GM19240 (cell line): ENCODE results near the gene STOX2.
"Not testable (repeated sequence)": the region's sequence is repeated elsewhere in the genome, so short reads cannot be mapped to it uniquely, and the experiment has no call there.

Experiments
- DNase-seq: peaks from one replicate; pipeline ENCODE4 v3.0.0; 2011; ENCODE audit warnings: low spot score; ENCODE audit not compliant: insufficient read length

STOX2 gene

DNA sequence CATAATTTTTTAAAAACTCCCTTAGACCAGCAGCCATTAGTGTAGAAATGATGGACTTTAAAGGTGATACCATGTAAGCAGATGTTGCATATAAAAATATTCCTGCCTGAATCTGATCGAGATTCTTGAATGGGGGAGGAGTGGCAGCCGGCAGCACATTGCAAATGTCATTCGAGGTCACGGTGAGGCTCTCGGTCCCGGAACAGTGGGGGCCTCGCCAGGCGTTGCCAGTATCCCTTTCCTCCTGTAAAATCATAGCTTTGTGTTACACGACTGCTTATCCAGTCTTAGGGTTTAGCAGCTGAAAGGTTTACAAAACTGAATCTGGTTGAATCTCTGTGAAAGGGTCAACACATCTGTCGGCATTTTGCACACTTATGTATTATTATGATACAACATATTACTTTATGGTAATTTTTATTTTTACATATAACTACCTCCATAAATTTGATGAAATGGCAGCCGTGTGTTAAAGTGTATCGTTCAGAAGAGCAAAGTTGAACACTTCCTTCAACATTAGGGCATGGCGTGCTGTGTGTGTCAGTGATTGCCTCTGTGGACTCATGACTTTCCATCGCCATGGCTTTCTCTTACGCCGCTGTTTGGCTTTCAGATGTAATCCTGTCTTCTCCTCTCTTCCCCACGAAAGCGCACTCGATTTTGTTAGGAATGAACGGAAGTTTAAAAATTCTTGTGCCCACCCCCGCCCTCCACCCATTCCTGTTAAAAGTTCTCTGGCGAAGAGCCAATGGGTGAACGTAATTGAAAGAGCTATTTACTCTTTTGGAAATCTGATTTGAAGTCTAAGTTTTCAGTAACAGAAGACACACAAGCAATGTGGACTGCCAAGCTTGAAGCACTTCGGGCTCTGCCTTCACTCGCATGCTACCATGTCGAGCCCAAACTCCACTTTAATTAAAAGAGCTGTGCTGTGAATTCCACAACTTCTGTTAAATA lies 114.8 kb downstream of the STOX2 start:
- no peak for DNase-seq

DNA sequence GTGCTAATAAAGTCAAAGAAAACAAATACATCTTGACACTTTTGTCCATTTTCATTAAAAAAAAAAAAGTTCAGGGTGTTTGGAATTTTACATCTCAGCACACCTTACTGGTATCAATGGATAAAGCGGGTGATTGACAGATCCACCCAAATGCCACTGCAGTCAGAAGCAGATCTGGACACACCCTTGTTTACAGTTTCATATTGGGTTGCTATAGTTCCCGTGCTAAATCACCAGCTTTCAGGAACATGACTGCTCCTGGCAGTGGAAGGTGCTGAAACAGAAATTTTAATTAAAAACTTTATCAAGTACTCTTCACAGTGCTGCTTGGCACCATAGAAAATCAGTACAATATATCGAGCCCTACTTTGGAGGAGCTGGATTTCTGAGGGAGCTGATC lies 116.3 kb downstream of the STOX2 start:
- DNase-seq = no peak

DNA sequence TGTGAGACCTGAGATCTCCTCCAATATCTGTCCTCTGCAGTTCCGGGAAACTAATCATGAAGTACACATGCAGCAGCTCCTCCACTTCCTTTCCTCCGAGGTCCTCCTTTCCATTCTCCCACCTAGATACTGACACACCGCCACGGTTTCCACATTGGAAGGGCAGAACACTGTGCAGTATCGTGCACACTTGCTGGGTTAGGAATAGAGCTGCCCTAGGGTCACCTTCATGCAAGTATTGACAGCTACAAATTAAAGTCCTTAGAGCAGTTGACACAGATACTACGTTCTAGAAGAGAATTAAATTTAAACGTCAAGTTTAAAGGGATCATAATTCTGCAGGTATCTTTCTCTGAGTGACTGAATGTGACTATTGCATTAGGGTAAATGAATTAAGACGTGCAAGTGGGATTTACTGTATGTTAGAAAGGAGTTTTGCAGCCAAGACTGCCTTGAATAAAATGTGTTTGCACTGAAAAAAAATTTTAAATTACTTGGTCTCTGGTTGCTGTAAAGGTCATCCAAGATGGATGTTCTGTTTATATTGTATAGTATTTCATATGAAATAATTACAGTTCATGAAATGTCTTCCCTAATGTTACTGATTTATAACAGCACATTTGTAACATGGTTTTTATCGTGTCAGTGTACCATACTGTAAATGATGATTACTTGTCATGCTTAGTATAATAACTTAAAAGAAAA lies 117.7 kb downstream of the STOX2 start:
- DNase-seq = no peak

DNA sequence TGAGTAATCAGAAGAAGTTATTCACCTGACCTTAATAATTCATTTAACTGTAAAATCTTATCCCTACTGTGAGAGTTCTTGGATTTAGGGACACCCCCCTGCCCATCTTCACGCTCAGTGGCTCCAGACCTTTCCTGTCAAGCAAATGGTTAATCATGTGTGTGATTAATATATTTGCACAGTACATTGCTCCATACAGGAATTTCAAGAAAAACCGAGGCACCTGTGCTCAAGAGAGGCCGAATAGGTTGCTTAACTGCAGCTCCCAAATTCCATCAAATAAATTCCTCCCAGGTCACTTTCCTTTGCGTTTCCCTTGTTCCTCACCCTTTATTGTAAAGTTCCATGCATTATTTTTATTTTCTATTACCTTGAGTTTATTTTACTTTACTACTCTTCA lies 119.5 kb downstream of the STOX2 start:
- no peak for DNase-seq

DNA sequence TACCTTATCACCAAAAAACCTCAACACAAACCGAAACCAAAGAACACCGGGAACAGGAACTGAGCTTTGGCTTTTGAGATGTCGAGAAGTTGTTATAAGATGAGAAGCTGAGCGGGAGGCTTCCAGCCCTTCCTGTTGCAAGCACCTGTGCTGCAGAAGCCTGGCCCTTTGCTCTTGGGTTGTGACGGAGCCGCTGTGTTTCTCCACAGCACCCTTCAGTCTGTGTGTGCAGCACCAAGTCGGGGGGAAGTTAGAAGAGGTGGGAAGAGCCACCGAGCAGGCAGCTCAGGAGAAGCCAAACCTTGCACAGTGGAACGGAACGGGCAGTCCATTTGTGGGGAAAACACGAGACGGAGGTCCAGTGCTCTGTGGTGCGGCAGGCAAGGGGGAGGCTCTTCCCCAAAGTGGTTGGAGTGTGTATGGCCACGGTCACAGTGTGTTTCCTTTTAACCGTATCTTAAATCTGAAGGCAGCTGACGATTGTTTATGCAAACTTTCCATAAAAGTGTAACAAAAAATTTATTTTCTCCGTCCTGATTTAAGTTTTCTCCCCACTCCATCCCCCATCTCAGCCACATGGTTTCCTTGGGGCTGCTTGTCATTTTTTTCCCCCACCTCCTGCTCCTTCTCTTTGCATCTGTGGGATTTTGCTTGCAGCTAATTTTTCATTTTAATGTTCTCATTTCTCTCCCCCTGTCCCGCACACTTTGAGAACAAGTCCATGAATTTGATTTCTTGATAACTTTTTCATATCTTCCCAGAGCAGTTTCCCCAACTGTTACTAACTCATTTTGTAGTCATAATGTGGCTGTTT lies 123.7 kb downstream of the STOX2 start:
- DNase-seq = no peak

DNA sequence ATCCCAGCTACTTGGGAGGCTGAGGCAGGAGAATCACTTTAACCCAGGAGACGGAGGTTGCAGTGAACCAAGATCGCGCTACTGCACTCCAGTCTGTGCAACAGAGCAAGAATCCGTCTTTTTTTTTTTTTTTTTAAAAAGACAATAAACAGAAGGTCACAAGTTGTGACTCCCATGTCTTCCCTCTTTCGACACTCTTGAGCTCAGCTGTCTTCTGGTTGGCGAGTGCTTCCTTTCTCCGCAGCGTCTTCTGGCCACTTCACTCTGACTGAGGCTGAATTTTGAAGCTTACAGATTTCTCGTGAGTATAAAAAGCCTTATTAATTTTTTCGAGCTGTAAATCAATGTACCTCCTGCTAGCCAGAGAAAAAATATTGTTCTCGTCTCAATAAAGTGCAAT lies 124.9 kb downstream of the STOX2 start:
- no peak for DNase-seq

DNA sequence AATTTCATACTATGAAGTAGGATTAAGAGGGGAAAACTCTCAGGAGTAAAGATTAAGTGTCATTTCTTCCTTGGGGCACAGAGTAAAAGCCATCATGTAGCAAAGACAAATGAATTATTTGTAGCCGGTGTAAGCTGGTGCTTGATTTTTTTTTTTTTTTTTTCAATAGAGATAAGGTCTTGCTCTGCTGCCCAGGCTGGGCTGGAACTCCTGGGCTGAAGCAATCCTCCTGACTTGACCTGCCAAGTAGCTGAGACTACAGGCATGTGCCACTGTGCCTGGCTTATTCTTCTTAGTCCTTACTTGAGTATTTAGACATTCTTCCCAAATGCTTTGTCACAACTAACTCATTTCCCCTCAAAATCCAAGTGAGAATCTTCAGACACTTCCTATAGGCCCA lies 125.7 kb downstream of the STOX2 start:
- DNase-seq = no peak

DNA sequence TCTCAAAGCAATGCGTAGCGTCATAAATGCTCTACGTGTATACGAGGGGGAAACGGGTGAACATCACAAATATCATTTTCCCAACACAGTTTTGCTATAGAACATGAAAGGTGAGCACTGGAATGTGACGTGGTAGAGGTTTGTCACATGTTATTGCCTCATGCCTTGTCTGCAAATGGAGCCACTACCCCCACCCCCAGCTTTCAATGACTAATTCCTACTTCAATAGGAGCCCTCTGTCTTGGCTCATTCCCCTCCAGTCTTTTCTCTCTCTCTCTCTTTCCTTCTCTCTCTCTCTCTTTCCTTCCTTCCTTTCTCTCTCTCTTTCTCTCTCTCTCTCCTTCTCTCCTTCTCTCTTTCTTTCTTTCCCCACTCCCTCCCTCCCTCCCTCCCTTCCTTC lies 127.0 kb downstream of the STOX2 start:
- no peak for DNase-seq

DNA sequence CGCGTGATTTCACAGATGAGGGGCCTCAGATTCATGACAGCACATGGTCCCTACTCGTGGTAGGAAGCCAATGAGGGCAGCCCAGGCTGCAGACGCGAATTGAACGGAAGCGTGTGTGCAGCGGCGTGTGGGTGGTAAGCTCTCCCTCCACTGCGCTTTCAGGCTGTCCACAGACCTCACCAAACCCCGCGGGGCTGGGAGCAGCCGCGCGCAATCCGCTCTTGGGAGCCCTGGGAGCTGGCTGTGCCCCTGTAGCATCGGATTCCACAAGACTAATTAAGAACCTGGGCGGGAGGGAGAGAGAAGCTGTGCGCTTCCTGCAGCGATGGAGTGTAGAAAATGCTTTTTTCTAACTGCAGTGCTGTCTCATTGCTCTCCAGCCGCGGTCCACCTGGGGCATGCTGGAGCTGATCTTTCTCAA lies 134.9 kb downstream of the STOX2 start:
- DNase-seq = no peak

DNA sequence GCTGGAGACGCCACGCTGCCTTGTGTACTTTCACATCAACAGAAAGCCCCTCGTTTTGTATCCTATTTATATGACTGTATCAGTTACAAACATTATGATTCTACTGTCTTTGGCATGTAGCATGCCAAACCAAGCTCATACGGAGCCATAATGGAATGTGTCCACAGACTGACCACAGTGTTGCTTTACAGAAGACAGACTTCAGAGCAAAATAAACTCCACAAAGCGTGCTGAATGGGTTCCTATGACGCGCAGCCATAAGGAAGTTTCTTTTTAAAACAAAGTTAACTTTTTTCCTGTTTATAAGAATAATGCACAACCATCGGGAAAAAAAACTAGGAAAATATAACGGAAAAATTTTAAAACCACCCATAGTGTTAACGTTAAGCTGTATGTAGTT lies 136.0 kb downstream of the STOX2 start:
- DNase-seq = no peak

DNA sequence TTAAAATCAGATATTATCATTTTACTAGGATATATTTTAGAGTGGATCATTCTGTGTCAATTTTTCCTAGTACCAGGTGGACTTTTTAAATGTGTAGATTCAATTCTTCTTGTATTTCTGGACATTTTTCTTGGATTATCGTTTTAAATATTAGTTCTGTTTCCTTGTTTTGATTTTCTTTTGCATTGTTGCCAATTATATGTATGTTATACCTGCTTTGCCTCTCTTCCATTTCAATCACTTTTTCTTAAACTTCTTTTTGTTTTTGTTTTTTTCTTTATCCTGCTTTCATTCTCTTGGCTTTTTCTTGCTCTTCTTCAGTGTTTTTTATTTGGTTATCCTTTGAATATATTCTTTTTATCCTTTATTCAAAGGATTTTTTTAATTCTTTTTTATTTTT lies 141.0 kb downstream of the STOX2 start:
- no peak for DNase-seq

DNA sequence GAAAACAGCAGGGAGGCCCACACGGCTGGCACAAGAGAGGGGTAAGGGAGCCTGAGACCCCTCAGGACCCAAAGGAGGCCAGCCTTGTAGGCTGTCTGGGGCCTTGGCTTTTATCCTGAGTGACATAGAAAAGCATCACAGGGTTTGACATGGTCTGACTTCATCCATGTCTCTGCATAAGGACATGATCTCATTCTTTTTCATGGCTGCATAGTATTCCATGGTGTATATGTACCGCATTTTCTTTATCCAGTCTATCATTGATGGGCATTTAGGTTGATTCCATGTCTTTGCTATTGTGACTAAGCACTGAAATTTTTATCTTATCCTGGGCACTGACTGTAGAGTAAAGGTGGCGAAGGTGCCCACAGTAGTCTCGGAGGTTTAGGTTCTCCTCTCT lies 146.2 kb downstream of the STOX2 start:
- DNase-seq = not testable (repeated sequence)

DNA sequence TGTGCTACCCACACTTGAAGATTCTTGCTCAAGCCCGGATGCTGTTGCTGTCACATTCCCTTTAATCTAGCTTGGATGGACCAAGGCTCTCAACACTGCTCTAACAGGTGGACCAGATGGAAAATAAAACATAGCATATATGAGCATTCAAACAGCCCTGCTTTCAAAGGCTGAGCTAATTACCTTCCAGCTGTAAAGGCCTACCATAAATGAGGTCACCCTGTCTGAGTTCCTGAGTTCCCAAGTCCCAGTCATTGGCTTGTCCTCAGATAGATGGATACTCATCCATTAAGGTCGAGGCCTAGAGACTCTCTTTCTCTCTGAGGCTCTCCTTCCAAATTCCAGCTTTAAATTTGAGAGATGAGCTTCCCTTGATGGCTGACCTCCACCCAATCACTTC lies 147.5 kb downstream of the STOX2 start:
- no peak for DNase-seq

DNA sequence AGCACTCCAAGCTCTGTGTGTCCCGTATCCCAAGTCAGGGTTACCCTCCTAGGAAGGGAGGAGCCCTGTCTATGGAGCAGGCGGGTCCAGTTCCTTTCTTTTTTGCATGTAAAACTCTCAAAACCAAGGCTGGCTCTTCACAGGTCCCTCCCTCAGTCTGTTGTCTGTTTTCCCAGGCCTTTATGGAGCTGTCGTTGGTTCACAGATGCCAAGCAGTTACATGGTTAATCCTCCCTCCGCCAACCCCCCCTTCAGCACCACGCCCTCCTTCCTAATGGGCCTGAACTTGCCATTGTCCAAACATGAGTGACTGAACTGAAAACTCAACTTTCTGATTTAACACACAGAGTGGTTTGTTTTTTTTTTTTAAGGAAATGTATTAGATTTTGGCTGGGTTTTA lies 148.3 kb downstream of the STOX2 start:
- no peak for DNase-seq

DNA sequence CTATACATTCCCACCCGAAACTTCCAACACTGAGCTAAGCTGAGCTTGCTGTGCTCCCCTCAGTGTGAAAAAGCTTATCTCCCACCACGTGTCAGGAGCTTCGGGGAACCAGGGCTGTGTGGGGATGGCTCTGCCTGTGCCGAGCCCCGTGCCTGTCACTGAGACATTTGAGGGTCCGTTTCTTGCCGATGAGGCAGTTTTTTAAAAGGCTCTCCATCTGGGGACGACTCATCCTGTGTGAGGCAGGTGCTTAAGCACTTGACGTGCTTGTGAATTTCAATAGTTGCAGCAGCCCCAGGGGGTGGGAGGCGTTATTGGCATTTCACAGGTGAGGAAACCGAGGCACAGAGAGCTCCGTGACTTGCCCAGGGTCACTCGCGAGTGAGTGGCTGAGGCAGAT lies 151.8 kb downstream of the STOX2 start:
- DNase-seq = no peak

DNA sequence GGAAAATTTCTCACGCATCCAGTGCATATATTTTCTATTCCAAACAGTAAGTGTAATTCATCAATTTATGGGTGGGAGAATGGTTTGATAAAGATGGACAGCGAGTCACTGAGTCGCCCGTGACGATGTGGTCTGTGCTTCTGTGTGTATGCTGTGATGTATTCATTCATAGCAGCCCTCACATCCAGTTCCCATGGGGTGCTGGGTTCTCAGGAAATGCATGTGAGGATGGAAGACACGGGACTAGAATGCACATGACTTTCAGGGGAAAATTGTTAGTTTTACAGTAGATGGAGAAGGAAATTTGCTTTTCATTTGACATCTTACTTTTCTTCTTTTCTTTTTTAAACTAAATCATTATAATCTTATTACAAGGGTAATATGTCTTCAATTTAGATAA lies 152.9 kb downstream of the STOX2 start:
- no peak for DNase-seq

DNA sequence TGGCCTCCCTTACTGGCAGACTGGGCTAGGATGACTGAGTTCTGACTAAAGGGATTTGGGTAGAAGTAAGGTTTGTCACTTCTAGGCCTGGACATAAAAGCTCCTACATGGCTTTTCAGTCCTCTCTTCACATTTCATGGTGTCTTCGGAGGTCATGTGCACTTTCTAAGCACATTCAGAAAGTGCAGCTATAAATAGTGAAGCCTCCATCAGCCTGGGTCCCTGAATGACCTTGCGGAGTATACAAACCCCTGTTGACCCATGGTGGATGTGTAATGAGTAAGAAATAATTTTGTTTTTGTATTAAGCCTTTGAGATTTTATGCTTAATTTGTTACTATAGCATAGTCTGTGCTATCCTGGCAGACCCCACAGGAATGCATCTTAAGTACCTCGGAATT lies 154.0 kb downstream of the STOX2 start:
- DNase-seq = no peak

DNA sequence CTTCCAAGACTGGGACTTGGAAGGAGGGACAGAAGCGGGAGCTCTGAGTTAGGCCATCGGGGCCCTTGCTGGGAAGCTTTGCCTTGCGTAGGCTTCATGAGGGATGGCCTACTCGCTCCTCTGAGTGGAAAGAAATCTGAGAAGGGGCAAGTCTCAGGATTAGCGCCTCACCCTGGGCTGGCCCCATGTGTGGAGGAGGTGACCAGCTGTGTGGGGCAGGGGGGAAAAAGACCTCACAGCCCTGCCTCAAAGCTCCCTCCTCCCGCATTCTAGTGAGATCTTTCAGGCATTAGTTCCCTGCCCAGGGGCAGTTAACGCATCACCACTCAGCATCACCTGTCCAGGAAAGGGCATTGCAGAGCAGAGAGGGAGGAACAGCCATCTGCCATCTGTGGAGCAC lies 156.5 kb downstream of the STOX2 start:
- DNase-seq = no peak

DNA sequence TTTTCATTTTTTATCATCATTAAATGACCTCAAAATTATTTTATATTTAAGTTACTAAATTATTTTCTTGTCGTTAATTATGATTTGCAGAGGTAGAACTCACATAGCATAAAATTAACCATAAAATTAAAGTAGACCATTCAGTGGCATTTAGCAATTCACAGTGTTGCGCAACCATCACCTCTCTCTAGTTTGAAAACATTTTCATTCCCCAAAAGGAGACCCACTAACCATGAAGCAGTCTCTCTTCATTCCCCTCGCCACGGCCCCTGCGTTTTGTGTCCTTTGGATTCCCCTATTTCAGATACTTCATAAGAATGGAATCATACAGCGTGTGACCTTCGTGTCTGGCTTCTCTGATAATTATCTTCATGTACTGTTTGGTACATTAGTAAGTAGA lies 157.7 kb downstream of the STOX2 start:
- no peak for DNase-seq

DNA sequence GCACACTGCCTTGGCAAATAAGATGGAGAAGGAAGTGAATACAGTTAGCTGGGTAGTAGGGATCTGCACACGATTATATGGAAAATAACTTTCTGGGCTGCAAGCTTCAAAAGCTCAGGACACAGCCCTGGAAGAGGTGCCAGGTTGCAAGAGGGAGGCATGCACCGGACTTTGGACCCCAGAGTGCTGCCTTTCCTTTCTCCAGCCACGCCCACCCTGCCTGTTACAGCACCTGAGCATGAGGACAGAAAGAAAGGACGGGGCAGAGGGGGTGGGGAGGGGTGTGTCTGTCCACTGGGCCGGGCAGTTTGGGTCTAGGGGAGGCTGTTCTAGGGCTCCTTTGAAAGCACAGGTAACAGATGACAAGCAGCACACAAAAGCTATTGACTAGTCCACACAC lies 159.8 kb downstream of the STOX2 start:
- DNase-seq = no peak

DNA sequence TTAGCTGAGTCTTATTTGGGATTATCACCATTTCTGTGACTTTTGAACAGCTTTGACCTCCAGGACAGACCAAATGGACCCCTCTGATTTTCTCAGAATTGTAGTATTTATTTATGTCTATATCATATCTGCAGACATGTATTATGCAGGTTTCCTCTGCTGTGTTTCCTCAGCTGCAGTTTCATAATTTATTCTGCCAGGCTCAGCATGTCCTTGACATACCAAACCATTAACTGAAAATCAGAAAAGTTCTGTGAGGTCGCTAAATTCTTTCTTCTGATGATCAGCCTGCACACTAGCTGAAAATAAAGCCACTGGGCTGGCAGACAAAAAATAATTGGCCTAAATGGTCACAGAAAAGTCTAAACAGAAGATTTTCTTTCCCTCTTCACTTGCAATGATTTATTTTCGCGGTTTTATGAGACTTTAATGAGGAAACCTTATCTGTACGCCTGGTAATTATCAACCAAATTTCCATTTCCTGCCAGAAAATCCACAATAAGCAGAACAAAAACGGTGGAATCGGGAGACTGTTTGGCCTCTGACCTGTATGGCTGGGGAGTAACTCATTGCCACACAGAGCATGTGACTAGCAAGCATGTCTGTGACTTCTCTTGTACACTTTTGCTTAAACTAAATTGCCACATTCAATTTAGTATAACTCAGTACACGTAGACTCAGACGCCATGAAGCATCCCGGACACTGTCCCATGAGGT lies 161.6 kb downstream of the STOX2 start:
- no peak for DNase-seq
